Colonic mucosa (tissue), 4 donors: ENCODE results near the gene KDM1A. TPM values are rescaled to one million over a fixed set of nuclear protein-coding genes. Genes with fewer than 3 reads are reported as not detected.

Source experiments
- DNase-seq: peaks from one replicate; pipeline ENCODE4 v3.0.0-alpha.2; 2020
- H3K27ac ChIP-seq: fragments of 200-600 bp; one replicate; pipeline ENCODE4 v1.8.0; 2021
- H3K27me3 ChIP-seq: fragments of 200-600 bp; one replicate; pipeline ENCODE4 v1.8.0; 2021
- H3K36me3 ChIP-seq: fragments of 200-600 bp; one replicate; pipeline ENCODE4 v1.8.0; 2021
- H3K4me1 ChIP-seq: fragments of 200-600 bp; one replicate; pipeline ENCODE4 v1.8.0; 2021; ENCODE audit warnings: mild to moderate bottlenecking
- H3K4me3 ChIP-seq: fragments of 200-600 bp; one replicate; pipeline ENCODE4 v1.8.0; 2021
- H3K9ac ChIP-seq, 2 donors: one replicate each; pipeline ENCODE4 v1.7.0; 2013; ENCODE audit warnings: control low read depth in 2 of 2, low read depth in 2 of 2, low read length in 2 of 2
- H3K9me3 ChIP-seq: fragments of 200-600 bp; one replicate; pipeline ENCODE4 v1.8.0; 2021
- intact Hi-C: fragments of 100-400 bp; cut with DNase I; formaldehyde crosslinking; loops from one replicate; pipeline ENCODE4 v1.14.1; 2022
- total RNA-seq, 2 donors: library from RNA; stranded (reverse); fragmentation: NEBNext Ultra II Directional in 1 of 2; extraction: Animal tissue kit (Norgen Biotek cat#: 25700) in 1 of 2; gene quantifications; one replicate each; pipeline ENCODE4 v1.2.1, GENCODE V29; 2021
- TF ChIP-seq, protein P1 (sequence below): fragments of 200-600 bp; IDR thresholded peaks from one replicate; pipeline ENCODE4 v1.8.0; 2022; ENCODE audit warnings: antibody characterized with exemption, mild to moderate bottlenecking
- donor health status: healthy.
- donor health status: DM: no; HTN: no; CAD: no.
- donor health status: DM: no; HTN: no; CAD: no.

Gene KDM1A
- total RNA-seq, 2 donors from 2014 or later = 59.2 to 72.6 TPM

DNA sequence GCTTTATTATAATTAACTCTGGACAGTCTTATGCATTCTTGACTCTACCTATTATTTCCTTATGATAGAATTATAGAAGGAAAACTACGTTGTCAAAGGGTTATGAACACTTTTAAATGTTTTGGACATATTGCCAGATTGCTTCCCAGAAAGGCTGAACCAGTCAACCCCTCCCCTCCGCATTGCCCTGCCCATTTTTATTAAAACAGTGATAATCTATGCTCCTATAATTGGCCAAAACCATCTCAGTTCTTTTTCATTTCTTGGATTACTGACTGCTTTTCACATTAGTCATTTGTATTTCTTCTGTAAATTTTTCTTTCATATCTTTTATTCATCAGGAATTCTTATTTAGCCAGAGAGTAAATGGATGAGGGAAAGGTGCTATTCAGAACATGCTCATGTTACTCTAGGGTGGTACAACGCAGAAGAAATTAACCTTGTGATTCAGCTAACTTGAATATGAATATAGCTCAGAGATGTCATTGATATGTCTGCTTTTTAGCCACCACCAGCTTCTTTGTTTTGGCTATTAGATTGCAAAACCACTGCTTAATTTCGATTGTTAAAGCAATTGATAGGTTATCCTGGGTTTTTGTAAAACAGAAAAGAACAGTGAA, 32.1 kb downstream of the KDM1A start:
- Histone ChIP-seq H3K9ac (no peak overlapping the region), H3K4me1 (no peaks in the 10 kb centered on the region), H3K9me3 (no peaks in the 10 kb centered on the region), H3K36me3 (no peaks in the 10 kb centered on the region), H3K4me3 (no peak overlapping the region), H3K27ac (no peak overlapping the region), H3K27me3 (no peaks in the 10 kb centered on the region)
- TF ChIP-seq, protein P1, sequence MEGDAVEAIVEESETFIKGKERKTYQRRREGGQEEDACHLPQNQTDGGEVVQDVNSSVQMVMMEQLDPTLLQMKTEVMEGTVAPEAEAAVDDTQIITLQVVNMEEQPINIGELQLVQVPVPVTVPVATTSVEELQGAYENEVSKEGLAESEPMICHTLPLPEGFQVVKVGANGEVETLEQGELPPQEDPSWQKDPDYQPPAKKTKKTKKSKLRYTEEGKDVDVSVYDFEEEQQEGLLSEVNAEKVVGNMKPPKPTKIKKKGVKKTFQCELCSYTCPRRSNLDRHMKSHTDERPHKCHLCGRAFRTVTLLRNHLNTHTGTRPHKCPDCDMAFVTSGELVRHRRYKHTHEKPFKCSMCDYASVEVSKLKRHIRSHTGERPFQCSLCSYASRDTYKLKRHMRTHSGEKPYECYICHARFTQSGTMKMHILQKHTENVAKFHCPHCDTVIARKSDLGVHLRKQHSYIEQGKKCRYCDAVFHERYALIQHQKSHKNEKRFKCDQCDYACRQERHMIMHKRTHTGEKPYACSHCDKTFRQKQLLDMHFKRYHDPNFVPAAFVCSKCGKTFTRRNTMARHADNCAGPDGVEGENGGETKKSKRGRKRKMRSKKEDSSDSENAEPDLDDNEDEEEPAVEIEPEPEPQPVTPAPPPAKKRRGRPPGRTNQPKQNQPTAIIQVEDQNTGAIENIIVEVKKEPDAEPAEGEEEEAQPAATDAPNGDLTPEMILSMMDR = no peak
- no peak for DNase-seq
- intact Hi-C loops = no loop called here

DNA sequence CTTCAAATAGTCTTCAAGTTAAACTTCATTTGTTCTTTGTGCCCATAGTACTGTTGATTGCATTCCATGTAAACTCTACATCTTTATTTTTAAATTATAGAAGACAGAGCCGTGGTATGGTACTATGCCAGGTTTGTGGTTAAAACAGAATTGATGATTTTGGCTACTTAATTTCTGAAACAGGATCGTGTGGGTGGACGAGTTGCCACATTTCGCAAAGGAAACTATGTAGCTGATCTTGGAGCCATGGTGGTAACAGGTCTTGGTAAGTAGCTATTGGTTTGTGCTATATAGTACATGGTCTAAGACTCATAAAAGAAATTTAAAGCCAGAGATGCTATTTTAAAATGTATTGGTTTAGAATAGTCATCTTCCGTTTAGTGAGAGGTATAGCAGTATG, 38.0 kb downstream of the KDM1A start:
- no peaks in the 10 kb centered on the region for H3K27me3 ChIP-seq
- no peak overlapping the region for H3K4me3 ChIP-seq
- H3K36me3 ChIP-seq = peaks cover 4% of the 10 kb centered on the region
- TF ChIP-seq, protein P1 = no peak
- H3K27ac ChIP-seq = no peak overlapping the region
- no peaks in the 10 kb centered on the region for H3K4me1 ChIP-seq
- H3K9ac ChIP-seq = no peak overlapping the region
- H3K9me3 ChIP-seq = no peaks in the 10 kb centered on the region
- no peak for DNase-seq
- intact Hi-C loops = no loop called here

DNA sequence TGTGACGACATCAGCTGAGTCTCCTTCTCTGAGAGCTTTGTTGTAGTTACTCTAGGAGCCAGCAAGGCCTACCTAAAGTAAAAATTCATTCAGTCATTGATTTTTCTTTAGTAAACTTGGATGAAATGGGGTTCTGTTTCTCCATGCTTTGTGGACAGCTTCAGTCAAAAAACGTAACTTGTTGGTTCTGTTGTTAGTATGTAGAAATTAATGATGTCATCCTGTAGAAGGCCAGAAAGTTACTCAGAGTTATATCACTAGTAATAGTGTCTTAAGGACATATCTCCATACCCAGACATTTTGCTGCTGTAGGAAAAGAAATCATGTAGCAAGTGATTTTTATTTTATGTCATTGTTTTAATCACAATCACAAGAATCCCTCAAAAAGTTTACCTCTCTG, 43.0 kb downstream of the KDM1A start:
- Histone ChIP-seq H3K27me3 (no peaks in the 10 kb centered on the region), H3K27ac (no peak overlapping the region), H3K9ac (no peak overlapping the region), H3K9me3 (no peaks in the 10 kb centered on the region), H3K4me3 (no peak overlapping the region), H3K4me1 (no peaks in the 10 kb centered on the region), H3K36me3 (peaks cover 4% of the 10 kb centered on the region)
- no peak for DNase-seq
- intact Hi-C loops = no loop called here
- TF ChIP-seq, protein P1 = no peak

DNA sequence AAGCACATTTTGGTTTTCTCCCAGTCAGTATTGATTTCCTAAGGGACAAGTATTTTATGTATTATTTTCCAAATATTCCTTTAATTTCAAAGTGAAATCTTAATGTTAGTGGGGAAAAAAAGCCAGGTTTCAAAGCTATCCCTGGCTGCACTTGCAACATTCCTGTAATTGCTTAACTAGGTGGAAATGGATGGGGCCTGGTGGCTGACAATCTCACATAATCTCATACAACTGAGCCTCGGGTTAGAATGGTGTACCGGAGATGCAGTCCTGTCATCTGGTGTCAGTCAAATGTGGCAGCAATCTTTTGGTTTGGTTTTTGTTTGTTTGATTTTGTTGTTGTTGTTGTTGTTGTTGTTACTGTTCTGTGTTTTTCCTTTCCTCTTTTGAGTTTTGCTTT, 46.1 kb downstream of the KDM1A start:
- TF ChIP-seq, protein P1 = no peak
- Histone ChIP-seq H3K4me3 (no peak overlapping the region), H3K27ac (no peak overlapping the region), H3K9ac (no peak overlapping the region), H3K4me1 (no peaks in the 10 kb centered on the region), H3K27me3 (no peaks in the 10 kb centered on the region), H3K36me3 (no peaks in the 10 kb centered on the region), H3K9me3 (no peaks in the 10 kb centered on the region)
- DNase-seq = no peak
- intact Hi-C loops = no loop called here

DNA sequence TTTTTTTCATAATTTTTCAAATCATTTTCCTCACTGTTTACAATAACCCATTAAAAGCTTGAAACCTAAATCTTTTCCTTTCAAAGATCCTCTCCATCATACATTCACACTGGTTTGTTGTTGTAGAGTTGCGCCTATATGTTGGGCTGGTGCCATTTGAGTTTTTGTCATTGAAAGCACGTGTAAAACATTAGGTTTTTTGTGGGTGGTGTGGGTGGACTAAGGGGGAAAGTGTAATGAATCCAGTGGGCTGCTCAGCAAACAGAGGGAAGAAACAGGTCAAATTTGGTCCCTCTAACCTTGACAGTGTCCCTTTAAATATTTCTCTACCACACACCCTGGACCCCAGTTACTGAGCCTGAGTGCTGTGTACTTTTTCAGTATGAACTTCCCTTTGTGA, 46.8 kb downstream of the KDM1A start:
- H3K27ac ChIP-seq = no peak overlapping the region
- DNase-seq = no peak
- TF ChIP-seq, protein P1 = no peak
- no peak overlapping the region for H3K4me3 ChIP-seq
- H3K9me3 ChIP-seq = no peaks in the 10 kb centered on the region
- H3K27me3 ChIP-seq = no peaks in the 10 kb centered on the region
- intact Hi-C loops = no loop called here
- H3K4me1 ChIP-seq = no peaks in the 10 kb centered on the region
- H3K36me3 ChIP-seq = peaks cover under 1% of the 10 kb centered on the region
- H3K9ac ChIP-seq = no peak overlapping the region
